ENCODE results near the gene KCNIP1.

KCNIP1 gene

DNA sequence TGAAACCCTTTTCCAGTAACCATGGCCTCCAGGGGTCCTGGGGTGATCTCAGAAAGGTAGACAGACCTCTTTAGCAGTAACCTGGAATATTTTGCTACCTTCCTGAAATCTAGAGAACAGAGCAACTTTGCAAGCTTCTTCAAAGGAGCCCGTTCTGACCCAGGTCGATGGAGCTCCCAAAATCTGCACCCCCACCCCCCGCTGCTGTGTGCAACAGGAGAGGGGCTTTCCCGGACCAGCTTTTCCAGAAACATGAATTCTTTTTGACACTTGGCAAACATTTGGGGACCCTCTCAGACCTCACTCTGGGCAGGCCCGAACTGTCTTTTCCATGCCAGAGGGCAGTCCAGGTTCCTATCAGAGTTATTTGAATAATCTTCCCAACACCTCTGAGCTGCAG lies 65.3 kb downstream of the KCNIP1 start:
- Histone ChIP-seq H2BK12ac (ENCODE audit: low read length) (no peak overlapping the region), H3K9ac (ENCODE audit: low read depth, low read length, poor library complexity) (no peak overlapping the region), H3K4me1 (ENCODE audit: control insufficient read depth in 2 of 2, insufficient read depth in 1 of 2, low read depth in 1 of 2, low read length in 2 of 2) (peaks cover 0 to 5% of the 10 kb centered on the region in 2 donors), H3K27me3 (ENCODE audit: control insufficient read depth in 3 of 3, insufficient read depth in 3 of 3, low read depth in 1 of 3, low read length in 3 of 3) (no peaks in the 10 kb centered on the region), H3K14ac (ENCODE audit: low read length) (no peak overlapping the region), H3K4me3 (ENCODE audit: low read length in 2 of 2) (no peak overlapping the region), H2BK5ac (ENCODE audit: low read length) (no peak overlapping the region), H3K23ac (ENCODE audit: low read depth, low read length, poor library complexity) (no peak overlapping the region), H3K9me3 (replicated peaks in 1 of 2; ENCODE audit: control insufficient read depth in 2 of 2, insufficient read depth in 1 of 2, low read depth in 1 of 2, low read length in 2 of 2) (no peaks in the 10 kb centered on the region), H4K8ac (ENCODE audit: low read depth, low read length) (no peak overlapping the region), H2BK120ac (ENCODE audit: low read depth, low read length) (no peak overlapping the region), H3K27ac (replicated peaks; ENCODE audit: low read length) (no peak overlapping the region), H3K4ac (ENCODE audit: low read length) (no peak overlapping the region), H2AK5ac (ENCODE audit: low read depth, low read length) (no peak overlapping the region), H3K79me1 (ENCODE audit: low read depth, low read length) (no peaks in the 10 kb centered on the region), H3K18ac (ENCODE audit: low read length) (no peak overlapping the region), H3K4me2 (ENCODE audit: insufficient read depth, low read length, poor library complexity, severe bottlenecking) (no peak overlapping the region), H3K36me3 (replicated peaks in 1 of 2; ENCODE audit: control insufficient read depth in 2 of 2, insufficient read depth in 2 of 2, low read length in 2 of 2) (no peaks in the 10 kb centered on the region), H4K91ac (ENCODE audit: low read depth, low read length, poor library complexity) (no peak overlapping the region), H2BK15ac (ENCODE audit: low read length) (no peak overlapping the region), H2AFZ (ENCODE audit: low read length) (no peak overlapping the region)
- WGBS, 2 donors (ENCODE audit: extremely low coverage in 2 of 2, insufficient read length in 2 of 2, insufficient replicate concordance in 1 of 2) = no CpG with 5 or more reads among the region's 5 CpGs
- no peak for DNase-seq (ENCODE audit: low spot score)

GRCh38 chr5:170570476-170570875 lies 66.7 kb downstream of the KCNIP1 start:
- H3K27me3 ChIP-seq (ENCODE audit: control insufficient read depth in 3 of 3, insufficient read depth in 3 of 3, low read depth in 1 of 3, low read length in 3 of 3) = no peaks in the 10 kb centered on the region
- H3K18ac ChIP-seq (ENCODE audit: low read length) = no peak overlapping the region
- H2BK12ac ChIP-seq (ENCODE audit: low read length) = no peak overlapping the region
- H2AK5ac ChIP-seq (ENCODE audit: low read depth, low read length) = no peak overlapping the region
- H4K91ac ChIP-seq (ENCODE audit: low read depth, low read length, poor library complexity) = no peak overlapping the region
- no peak overlapping the region for H3K27ac ChIP-seq (replicated peaks; ENCODE audit: low read length)
- H3K23ac ChIP-seq (ENCODE audit: low read depth, low read length, poor library complexity) = no peak overlapping the region
- H3K4me3 ChIP-seq (ENCODE audit: low read length in 2 of 2) = no peak overlapping the region
- no peak for DNase-seq (ENCODE audit: low spot score)
- no peak overlapping the region for H2AFZ ChIP-seq (ENCODE audit: low read length)
- no peak overlapping the region for H2BK15ac ChIP-seq (ENCODE audit: low read length)
- H3K9ac ChIP-seq (ENCODE audit: low read depth, low read length, poor library complexity) = no peak overlapping the region
- no peak overlapping the region for H2BK120ac ChIP-seq (ENCODE audit: low read depth, low read length)
- no peaks in the 10 kb centered on the region for H3K79me1 ChIP-seq (ENCODE audit: low read depth, low read length)
- no peak overlapping the region for H3K4ac ChIP-seq (ENCODE audit: low read length)
- WGBS, 2 donors (ENCODE audit: extremely low coverage in 2 of 2, insufficient read length in 2 of 2, insufficient replicate concordance in 1 of 2) = no CpG with 5 or more reads among the region's 8 CpGs
- no peak overlapping the region for H3K4me2 ChIP-seq (ENCODE audit: insufficient read depth, low read length, poor library complexity, severe bottlenecking)
- no peak overlapping the region for H4K8ac ChIP-seq (ENCODE audit: low read depth, low read length)
- no peaks in the 10 kb centered on the region for H3K9me3 ChIP-seq (replicated peaks in 1 of 2; ENCODE audit: control insufficient read depth in 2 of 2, insufficient read depth in 1 of 2, low read depth in 1 of 2, low read length in 2 of 2)
- H3K4me1 ChIP-seq (ENCODE audit: control insufficient read depth in 2 of 2, insufficient read depth in 1 of 2, low read depth in 1 of 2, low read length in 2 of 2) = peaks cover 0 to 5% of the 10 kb centered on the region in 2 donors
- no peaks in the 10 kb centered on the region for H3K36me3 ChIP-seq (replicated peaks in 1 of 2; ENCODE audit: control insufficient read depth in 2 of 2, insufficient read depth in 2 of 2, low read length in 2 of 2)
- H3K14ac ChIP-seq (ENCODE audit: low read length) = no peak overlapping the region
- H2BK5ac ChIP-seq (ENCODE audit: low read length) = no peak overlapping the region

- Histone ChIP-seq H2BK5ac (ENCODE audit: low read length) (no peak overlapping the region), H2BK120ac (ENCODE audit: low read depth, low read length) (no peak overlapping the region), H4K91ac (ENCODE audit: low read depth, low read length, poor library complexity) (no peak overlapping the region), H2BK12ac (ENCODE audit: low read length) (no peak overlapping the region), H2BK15ac (ENCODE audit: low read length) (no peak overlapping the region), H3K4ac (ENCODE audit: low read length) (no peak overlapping the region), H3K79me1 (ENCODE audit: low read depth, low read length) (no peaks in the 10 kb centered on the region), H3K27ac (replicated peaks; ENCODE audit: low read length) (no peak overlapping the region), H2AK5ac (ENCODE audit: low read depth, low read length) (no peak overlapping the region), H2AFZ (ENCODE audit: low read length) (no peak overlapping the region), H3K4me1 (ENCODE audit: control insufficient read depth in 2 of 2, insufficient read depth in 1 of 2, low read depth in 1 of 2, low read length in 2 of 2) (peaks cover 0 to 5% of the 10 kb centered on the region in 2 donors), H4K8ac (ENCODE audit: low read depth, low read length) (no peak overlapping the region), H3K4me2 (ENCODE audit: insufficient read depth, low read length, poor library complexity, severe bottlenecking) (no peak overlapping the region), H3K9me3 (replicated peaks in 1 of 2; ENCODE audit: control insufficient read depth in 2 of 2, insufficient read depth in 1 of 2, low read depth in 1 of 2, low read length in 2 of 2) (no peaks in the 10 kb centered on the region), H3K14ac (ENCODE audit: low read length) (no peak overlapping the region), H3K27me3 (ENCODE audit: control insufficient read depth in 3 of 3, insufficient read depth in 3 of 3, low read depth in 1 of 3, low read length in 3 of 3) (no peaks in the 10 kb centered on the region), H3K4me3 (ENCODE audit: low read length in 2 of 2) (no peak overlapping the region), H3K36me3 (replicated peaks in 1 of 2; ENCODE audit: control insufficient read depth in 2 of 2, insufficient read depth in 2 of 2, low read length in 2 of 2) (no peaks in the 10 kb centered on the region), H3K9ac (ENCODE audit: low read depth, low read length, poor library complexity) (no peak overlapping the region), H3K18ac (ENCODE audit: low read length) (no peak overlapping the region), H3K23ac (ENCODE audit: low read depth, low read length, poor library complexity) (no peak overlapping the region)
- no peak for DNase-seq (ENCODE audit: low spot score)
- WGBS, 2 donors (ENCODE audit: extremely low coverage in 2 of 2, insufficient read length in 2 of 2, insufficient replicate concordance in 1 of 2) = no CpG with 5 or more reads among the region's 5 CpGs
These were observed 67.5 kb downstream of the KCNIP1 start for GRCh38 chr5:170571281-170571731.

DNA sequence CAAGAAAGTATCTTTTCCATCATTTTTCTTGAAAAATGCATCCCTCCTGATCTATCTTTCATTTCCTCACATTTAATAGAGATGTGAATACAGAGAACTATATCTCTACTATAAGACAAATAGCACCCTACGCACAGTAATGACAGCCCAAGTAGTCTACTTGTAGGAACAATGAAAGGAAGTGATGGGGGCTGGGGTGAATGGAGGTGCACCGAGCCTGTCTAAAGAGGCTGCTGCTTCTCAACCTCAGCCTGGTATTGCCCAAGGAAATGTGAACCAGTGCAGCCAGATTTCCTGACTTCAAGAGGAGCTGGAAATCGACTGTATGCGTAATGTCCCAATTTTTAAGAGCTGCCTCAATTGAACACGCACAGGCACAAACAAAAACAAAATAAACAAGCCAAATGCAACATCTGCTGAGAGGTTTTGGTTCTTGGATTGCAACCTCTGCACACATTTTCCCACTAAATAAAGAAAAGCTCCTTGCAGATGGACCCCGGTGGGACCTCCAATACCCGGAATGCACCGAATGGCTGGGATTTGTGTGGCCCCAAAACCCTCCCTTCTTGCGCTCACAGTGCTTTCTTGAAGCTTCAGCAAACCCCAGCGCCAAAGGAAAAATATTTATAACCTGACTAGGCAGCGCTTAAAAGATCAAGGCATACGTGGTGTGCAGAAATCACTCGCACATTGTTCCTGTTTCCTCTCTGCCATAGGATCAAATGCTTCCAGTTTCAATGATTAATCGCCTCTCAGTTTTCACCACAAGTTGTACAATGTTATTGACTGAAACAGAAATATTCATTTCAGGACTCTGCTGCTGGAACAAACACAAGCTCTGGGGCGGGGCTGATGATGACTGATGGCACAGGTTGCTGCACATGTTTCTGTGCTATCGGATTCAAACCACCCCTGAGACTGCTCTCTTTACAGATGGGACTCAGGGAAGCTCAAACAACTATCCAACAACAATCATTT lies 68.3 kb downstream of the KCNIP1 start:
- H3K18ac ChIP-seq (ENCODE audit: low read length) = no peak overlapping the region
- H4K8ac ChIP-seq (ENCODE audit: low read depth, low read length) = no peak overlapping the region
- no peak overlapping the region for H3K27ac ChIP-seq (replicated peaks; ENCODE audit: low read length)
- H3K27me3 ChIP-seq (ENCODE audit: control insufficient read depth in 3 of 3, insufficient read depth in 3 of 3, low read depth in 1 of 3, low read length in 3 of 3) = no peaks in the 10 kb centered on the region
- H2BK15ac ChIP-seq (ENCODE audit: low read length) = no peak overlapping the region
- H3K4me3 ChIP-seq (ENCODE audit: low read length in 2 of 2) = no peak overlapping the region
- H2BK12ac ChIP-seq (ENCODE audit: low read length) = no peak overlapping the region
- WGBS, 2 donors (ENCODE audit: extremely low coverage in 2 of 2, insufficient read length in 2 of 2, insufficient replicate concordance in 1 of 2) = no CpG with 5 or more reads among the region's 16 CpGs
- no peak overlapping the region for H3K23ac ChIP-seq (ENCODE audit: low read depth, low read length, poor library complexity)
- H2BK120ac ChIP-seq (ENCODE audit: low read depth, low read length) = no peak overlapping the region
- H3K14ac ChIP-seq (ENCODE audit: low read length) = no peak overlapping the region
- no peak overlapping the region for H2AK5ac ChIP-seq (ENCODE audit: low read depth, low read length)
- no peak overlapping the region for H4K91ac ChIP-seq (ENCODE audit: low read depth, low read length, poor library complexity)
- no peaks in the 10 kb centered on the region for H3K36me3 ChIP-seq (replicated peaks in 1 of 2; ENCODE audit: control insufficient read depth in 2 of 2, insufficient read depth in 2 of 2, low read length in 2 of 2)
- no peak overlapping the region for H3K9ac ChIP-seq (ENCODE audit: low read depth, low read length, poor library complexity)
- H3K4me1 ChIP-seq (ENCODE audit: control insufficient read depth in 2 of 2, insufficient read depth in 1 of 2, low read depth in 1 of 2, low read length in 2 of 2) = peaks cover 0 to 5% of the 10 kb centered on the region in 2 donors
- H3K4ac ChIP-seq (ENCODE audit: low read length) = no peak overlapping the region
- H3K9me3 ChIP-seq (replicated peaks in 1 of 2; ENCODE audit: control insufficient read depth in 2 of 2, insufficient read depth in 1 of 2, low read depth in 1 of 2, low read length in 2 of 2) = no peaks in the 10 kb centered on the region
- no peaks in the 10 kb centered on the region for H3K79me1 ChIP-seq (ENCODE audit: low read depth, low read length)
- DNase-seq (ENCODE audit: low spot score) = no peak
- no peak overlapping the region for H2BK5ac ChIP-seq (ENCODE audit: low read length)
- no peak overlapping the region for H2AFZ ChIP-seq (ENCODE audit: low read length)
- H3K4me2 ChIP-seq (ENCODE audit: insufficient read depth, low read length, poor library complexity, severe bottlenecking) = no peak overlapping the region

Data from neuronal stem cell (in vitro differentiated cells).